ENCODE data around the gene MYBPC1. TPM values are rescaled to one million over a fixed set of nuclear protein-coding genes. Genes with fewer than 3 reads are reported as not detected.

MYBPC1 gene
- total and polyA plus RNA-seq, 2 of the 4 experiments (the other 2 are of a cell fraction), result not detected

- Histone ChIP-seq H3K27me3 (ENCODE audit: control insufficient read depth, insufficient read depth, low read length) (no peaks in the 10 kb centered on the region; the same call in 1 of the 2 replicates), H3K4me2 (ENCODE audit: low read depth, low read length) (no peak overlapping the region), H2BK15ac (ENCODE audit: low read depth, low read length) (no peak overlapping the region), H2BK20ac (ENCODE audit: low read depth, low read length) (no peak overlapping the region), H3K14ac (replicated peaks; ENCODE audit: low read depth, low read length) (no peak overlapping the region), H3K4me3 (ENCODE audit: insufficient read depth, low read depth, low read length) (no peak overlapping the region), H3K36me3 (ENCODE audit: control insufficient read depth, insufficient read depth, low read length) (no peaks in the 10 kb centered on the region), H2BK120ac (ENCODE audit: low read depth, low read length) (no peak overlapping the region), H3K4me1 (ENCODE audit: control insufficient read depth, insufficient read depth, low read length) (no peaks in the 10 kb centered on the region), H2AK9ac (replicated peaks; ENCODE audit: low read depth, low read length, poor library complexity) (no peak overlapping the region), H4K91ac (ENCODE audit: insufficient read depth, low read depth, low read length) (no peak overlapping the region), H2BK5ac (ENCODE audit: low read depth, low read length, poor library complexity, severe bottlenecking) (no peak overlapping the region), H3K9me3 (ENCODE audit: control insufficient read depth, insufficient read depth, low read length) (no peaks in the 10 kb centered on the region), H3K9me1 (ENCODE audit: insufficient read depth, low read length) (no peaks in the 10 kb centered on the region), H4K5ac (ENCODE audit: low read depth, low read length) (no peak overlapping the region), H2AFZ (replicated peaks; ENCODE audit: low read length, poor library complexity) (no peak overlapping the region), H4K20me1 (ENCODE audit: insufficient read depth, low read length) (no peaks in the 10 kb centered on the region), H2AK5ac (ENCODE audit: low read depth, low read length) (no peak overlapping the region), H3K27ac (ENCODE audit: insufficient read depth, low read length) (no peak overlapping the region), H3K56ac (ENCODE audit: extremely low read depth, insufficient read depth, low read length) (no peak overlapping the region), H3K18ac (ENCODE audit: low read depth, low read length) (no peak overlapping the region), H3K23ac (ENCODE audit: low read depth, low read length) (no peak overlapping the region), H4K8ac (ENCODE audit: low read depth in 2 of 2, low read length in 2 of 2) (no peak overlapping the region), H3K79me1 (ENCODE audit: low read depth in 1 of 2, low read length in 2 of 2) (no peaks in the 10 kb centered on the region), H3K4ac (ENCODE audit: low read depth, low read length) (no peak overlapping the region), H3K9ac (ENCODE audit: low read depth, low read length) (no peak overlapping the region)
- ATAC-seq (ENCODE audit: low read depth) (no peak), DNase-seq (no peak)
- TF ChIP-seq, protein P1, sequence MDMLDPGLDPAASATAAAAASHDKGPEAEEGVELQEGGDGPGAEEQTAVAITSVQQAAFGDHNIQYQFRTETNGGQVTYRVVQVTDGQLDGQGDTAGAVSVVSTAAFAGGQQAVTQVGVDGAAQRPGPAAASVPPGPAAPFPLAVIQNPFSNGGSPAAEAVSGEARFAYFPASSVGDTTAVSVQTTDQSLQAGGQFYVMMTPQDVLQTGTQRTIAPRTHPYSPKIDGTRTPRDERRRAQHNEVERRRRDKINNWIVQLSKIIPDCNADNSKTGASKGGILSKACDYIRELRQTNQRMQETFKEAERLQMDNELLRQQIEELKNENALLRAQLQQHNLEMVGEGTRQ (IDR thresholded peaks at IDR 0.05; ENCODE audit: low read depth, low read length), result no peak
- TF ChIP-seq POLR2A (IDR thresholded peaks at IDR 0.05; ENCODE audit: low read depth, low read length), result no peak
- BruUV-seq (replicated peaks), result no TSS peak
- ChIA-PET CTCF (no interaction called here), POLR2A (ENCODE audit: unreplicated experiment) (interaction anchor here (0.6 kb wide), 1 partner anchor 159 kb away, joined by 3 read pairs; no protein-coding TSS in a partner anchor)
- in situ Hi-C loops (cut with MboI; ENCODE audit: low sequenced_read_pairs), result no loop called here
- dilution Hi-C loops (cut with HindIII; ENCODE audit: low sequenced_read_pairs, unreplicated experiment), result no loop called here
- WGBS, 2 experiments (ENCODE audit: extremely low coverage in 2 of 2, insufficient read length in 1 of 2), result no CpG with 5 or more reads among the region's 2 CpGs
- intact Hi-C loops (cut with micrococcal nuclease), result loop anchor here (5.0 to 10.0 kb wide), 2 partner anchors 270 to 1732 kb away; partner anchors contain the start of gene GNPTAB
Measured at GRCh38 chr12:101564912-101565311, 29.9 kb upstream of the MYBPC1 start.

All from IMR-90 (cell line).